ENCODE results near the gene GPC2. TPM values are rescaled to one million over a fixed set of nuclear protein-coding genes. Genes with fewer than 3 reads are reported as not detected.
A peak's percentile ranks its signal among the peaks of the same experiment; 100 is the strongest.

The GPC2 gene
- total RNA-seq, 1 donor from 2014 or later, result 65.2 TPM

DNA sequence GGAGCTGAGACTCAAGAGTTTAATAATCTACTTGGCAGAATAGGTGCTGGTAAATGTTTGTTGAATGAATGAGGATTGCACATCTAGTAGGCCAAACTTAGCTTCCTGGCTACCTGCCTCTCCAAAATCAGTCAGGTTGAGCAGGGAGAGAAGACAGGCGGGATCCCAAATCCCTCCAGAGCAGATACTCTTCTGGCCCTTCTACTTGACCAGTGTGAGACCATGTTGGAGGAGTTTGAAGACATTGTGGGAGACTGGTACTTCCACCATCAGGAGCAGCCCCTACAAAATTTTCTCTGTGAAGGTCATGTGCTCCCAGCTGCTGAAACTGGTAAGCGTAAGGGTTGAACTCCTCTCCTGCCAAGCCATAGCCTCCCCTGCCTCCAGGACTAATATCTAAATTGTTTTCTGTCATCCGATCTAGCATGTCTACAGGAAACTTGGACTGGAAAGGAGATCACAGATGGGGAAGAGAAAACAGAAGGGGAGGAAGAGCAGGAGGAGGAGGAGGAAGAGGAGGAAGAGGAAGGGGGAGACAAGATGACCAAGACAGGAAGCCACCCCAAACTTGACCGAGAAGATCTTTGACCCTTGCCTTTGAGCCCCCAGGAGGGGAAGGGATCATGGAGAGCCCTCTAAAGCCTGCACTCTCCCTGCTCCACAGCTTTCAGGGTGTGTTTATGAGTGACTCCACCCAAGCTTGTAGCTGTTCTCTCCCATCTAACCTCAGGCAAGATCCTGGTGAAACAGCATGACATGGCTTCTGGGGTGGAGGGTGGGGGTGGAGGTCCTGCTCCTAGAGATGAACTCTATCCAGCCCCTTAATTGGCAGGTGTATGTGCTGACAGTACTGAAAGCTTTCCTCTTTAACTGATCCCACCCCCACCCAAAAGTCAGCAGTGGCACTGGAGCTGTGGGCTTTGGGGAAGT is 52.6 kb downstream of the GPC2 start:
- H3K27ac Mint-ChIP-seq, result peak overlapping the region; percentile 38
- DNase-seq (ENCODE audit: low spot score, unreplicated experiment), result no peak
- TF ChIP-seq CTCF (IDR thresholded peaks at IDR 0.05; ENCODE audit: unreplicated experiment), result no peak
- no peaks in the 10 kb centered on the region for H3K36me3 Mint-ChIP-seq (ENCODE audit: insufficient read depth)
- peak overlapping the region; percentile 96 for H3K4me3 Mint-ChIP-seq (ENCODE audit: low read depth)
- peaks cover 15% of the 10 kb centered on the region for H3K4me1 Mint-ChIP-seq (ENCODE audit: low read depth)
- peaks cover 6% of the 10 kb centered on the region for H3K27me3 Mint-ChIP-seq
- H3K9me3 Mint-ChIP-seq (ENCODE audit: low read depth), result no peaks in the 10 kb centered on the region

- DNase-seq (ENCODE audit: low spot score, unreplicated experiment), result no peak
- peaks cover 18% of the 10 kb centered on the region for H3K4me1 Mint-ChIP-seq (ENCODE audit: low read depth)
- no peaks in the 10 kb centered on the region for H3K36me3 Mint-ChIP-seq (ENCODE audit: insufficient read depth)
- H3K4me3 Mint-ChIP-seq (ENCODE audit: low read depth), result no peak overlapping the region
- TF ChIP-seq CTCF (IDR thresholded peaks at IDR 0.05; ENCODE audit: unreplicated experiment), result no peak
- H3K27ac Mint-ChIP-seq, result peak overlapping the region; percentile 65
- no peaks in the 10 kb centered on the region for H3K9me3 Mint-ChIP-seq (ENCODE audit: low read depth)
- H3K27me3 Mint-ChIP-seq, result no peaks in the 10 kb centered on the region
Measured at GRCh38 chr7:100122568-100122967, 54.6 kb downstream of the GPC2 start.

- H3K9me3 Mint-ChIP-seq (ENCODE audit: low read depth), result no peaks in the 10 kb centered on the region
- peaks cover 18% of the 10 kb centered on the region for H3K4me1 Mint-ChIP-seq (ENCODE audit: low read depth)
- no peaks in the 10 kb centered on the region for H3K36me3 Mint-ChIP-seq (ENCODE audit: insufficient read depth)
- H3K27me3 Mint-ChIP-seq, result no peaks in the 10 kb centered on the region
- peak overlapping the region; percentile 65 for H3K27ac Mint-ChIP-seq
- no peak for TF ChIP-seq CTCF (IDR thresholded peaks at IDR 0.05; ENCODE audit: unreplicated experiment)
- no peak overlapping the region for H3K4me3 Mint-ChIP-seq (ENCODE audit: low read depth)
- no peak for DNase-seq (ENCODE audit: low spot score, unreplicated experiment)
Measured at GRCh38 chr7:100122067-100122466, 55.1 kb downstream of the GPC2 start.

DNA sequence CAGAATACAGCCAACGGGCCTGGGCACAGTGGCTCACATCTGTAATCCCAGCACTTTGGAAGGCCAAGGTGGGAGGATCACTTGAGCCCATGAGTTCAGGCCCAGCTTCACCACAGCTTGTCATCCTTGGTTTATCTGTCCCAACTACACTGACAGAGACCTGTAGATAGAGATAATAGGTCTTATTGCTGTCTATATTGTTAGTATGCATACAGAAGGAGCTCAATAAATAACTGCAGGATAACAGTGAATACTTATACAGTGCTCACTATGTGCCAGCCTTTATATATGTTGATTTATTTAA is 56.5 kb downstream of the GPC2 start:
- Mint-ChIP-seq H3K9me3 (ENCODE audit: low read depth) (no peaks in the 10 kb centered on the region), H3K4me3 (ENCODE audit: low read depth) (peak overlapping the region; percentile 93), H3K27ac (peak overlapping the region; percentile 100), H3K27me3 (no peaks in the 10 kb centered on the region), H3K36me3 (ENCODE audit: insufficient read depth) (peaks cover 2% of the 10 kb centered on the region), H3K4me1 (ENCODE audit: low read depth) (peaks cover 14% of the 10 kb centered on the region)
- DNase-seq (ENCODE audit: low spot score, unreplicated experiment), result no peak
- no peak for TF ChIP-seq CTCF (IDR thresholded peaks at IDR 0.05; ENCODE audit: unreplicated experiment)

- H3K9me3 Mint-ChIP-seq (ENCODE audit: low read depth), result no peaks in the 10 kb centered on the region
Measured at GRCh38 chr7:100119970-100120732, 57.0 kb downstream of the GPC2 start.

More at GRCh38 chr7:100119970-100120732, 57.0 kb downstream of the GPC2 start:
- peak overlapping the region; percentile 93 for H3K4me3 Mint-ChIP-seq (ENCODE audit: low read depth)
- no peak for DNase-seq (ENCODE audit: low spot score, unreplicated experiment)
- H3K36me3 Mint-ChIP-seq (ENCODE audit: insufficient read depth), result peaks cover 2% of the 10 kb centered on the region
- H3K27me3 Mint-ChIP-seq, result no peaks in the 10 kb centered on the region
- H3K27ac Mint-ChIP-seq, result peak overlapping the region; percentile 100
- no peak for TF ChIP-seq CTCF (IDR thresholded peaks at IDR 0.05; ENCODE audit: unreplicated experiment)
- H3K4me1 Mint-ChIP-seq (ENCODE audit: low read depth), result peaks cover 14% of the 10 kb centered on the region
